Neuronal stem cell (in vitro differentiated cells): Measurements from ENCODE around the gene VWF.

Source experiments
- DNase-seq: peaks from one replicate; pipeline ENCODE4 v3.0.0-alpha.2; 2013; ENCODE audit warnings: low spot score
- H2AFZ ChIP-seq: one replicate; pipeline ENCODE4 v1.6.1; 2013; ENCODE audit warnings: mild to moderate bottlenecking, low read length, inconsistent platforms
- H2AK5ac ChIP-seq: 2 replicates; pipeline ENCODE4 v1.6.1; 2013; ENCODE audit warnings: low read depth, mild to moderate bottlenecking, inconsistent platforms, low read length, moderate library complexity, mixed read lengths
- H2BK120ac ChIP-seq: 2 replicates; pipeline ENCODE4 v1.6.1; 2013; ENCODE audit warnings: low read depth, mild to moderate bottlenecking, inconsistent platforms, low read length, moderate library complexity, mixed read lengths
- H2BK12ac ChIP-seq: one replicate; pipeline ENCODE4 v1.6.1; 2013; ENCODE audit warnings: low read length, inconsistent platforms
- H2BK15ac ChIP-seq: 2 replicates; pipeline ENCODE4 v1.6.1; 2013; ENCODE audit warnings: mild to moderate bottlenecking, low read length, inconsistent platforms, mixed read lengths
- H2BK5ac ChIP-seq: one replicate; pipeline ENCODE4 v1.6.1; 2013; ENCODE audit warnings: inconsistent platforms, mild to moderate bottlenecking, low read length, moderate library complexity
- H3K14ac ChIP-seq: one replicate; pipeline ENCODE4 v1.6.1; 2013; ENCODE audit warnings: low read length, inconsistent platforms
- H3K18ac ChIP-seq: 2 replicates; pipeline ENCODE4 v1.6.1; 2013; ENCODE audit warnings: low read length, inconsistent platforms
- H3K23ac ChIP-seq: 2 replicates; pipeline ENCODE4 v1.6.1; 2013; ENCODE audit warnings: low read depth, mild to moderate bottlenecking, mixed read lengths, low read length, inconsistent platforms; ENCODE audit not compliant: poor library complexity
- H3K27ac ChIP-seq: replicated peaks from 3 replicates; pipeline ENCODE4 v1.5.1; 2013; ENCODE audit warnings: low read length, inconsistent platforms
- H3K27me3 ChIP-seq, 3 experiments: 2 replicates each; pipeline ENCODE4 v1.6.1; 2013; ENCODE audit warnings: low read length in 3 of 3, mild to moderate bottlenecking in 2 of 3, inconsistent platforms in 1 of 3, low read depth in 1 of 3, mixed read lengths in 1 of 3, moderate library complexity in 1 of 3; ENCODE audit not compliant: control insufficient read depth in 3 of 3, insufficient read depth in 3 of 3
- H3K36me3 ChIP-seq, 2 donors: replicated peaks in 1 of 2; 2 replicates each; pipeline ENCODE4 v1.6.1; 2013; ENCODE audit warnings: low read length in 2 of 2; ENCODE audit not compliant: control insufficient read depth in 2 of 2, insufficient read depth in 2 of 2
- H3K4ac ChIP-seq: 2 replicates; pipeline ENCODE4 v1.6.1; 2013; ENCODE audit warnings: inconsistent platforms, mild to moderate bottlenecking, low read length, moderate library complexity
- H3K4me1 ChIP-seq, 2 donors: 1 replicate in 1 of 2; 2 replicates in 1 of 2; pipeline ENCODE4 v1.6.1; 2013; ENCODE audit warnings: low read length in 2 of 2, low read depth in 1 of 2; ENCODE audit not compliant: control insufficient read depth in 2 of 2, insufficient read depth in 1 of 2
- H3K4me2 ChIP-seq: one replicate; pipeline ENCODE4 v1.6.1; 2013; ENCODE audit warnings: mild to moderate bottlenecking, low read length, inconsistent platforms; ENCODE audit not compliant: insufficient read depth, poor library complexity, severe bottlenecking
- H3K4me3 ChIP-seq, 2 donors: 2 replicates each; pipeline ENCODE4 v1.5.1; 2013; ENCODE audit warnings: low read length in 2 of 2, mild to moderate bottlenecking in 2 of 2, inconsistent platforms in 1 of 2, moderate library complexity in 1 of 2
- H3K79me1 ChIP-seq: one replicate; pipeline ENCODE4 v1.6.1; 2013; ENCODE audit warnings: low read depth, mild to moderate bottlenecking, inconsistent platforms, low read length, moderate library complexity
- H3K9ac ChIP-seq: one replicate; pipeline ENCODE4 v1.6.1; 2013; ENCODE audit warnings: mild to moderate bottlenecking, low read depth, low read length, inconsistent platforms; ENCODE audit not compliant: poor library complexity
- H3K9me3 ChIP-seq, 2 donors: replicated peaks in 1 of 2; 2 replicates each; pipeline versions ENCODE3 to v1.6.1; 2013; ENCODE audit warnings: low read length in 2 of 2, mild to moderate bottlenecking in 2 of 2, inconsistent platforms in 1 of 2, low read depth in 1 of 2, mixed read lengths in 1 of 2, moderate library complexity in 1 of 2; ENCODE audit not compliant: control insufficient read depth in 2 of 2, insufficient read depth in 1 of 2
- H4K8ac ChIP-seq: one replicate; pipeline ENCODE4 v1.6.1; 2013; ENCODE audit warnings: low read depth, mild to moderate bottlenecking, inconsistent platforms, low read length, moderate library complexity
- H4K91ac ChIP-seq: one replicate; pipeline ENCODE4 v1.6.1; 2013; ENCODE audit warnings: low read length, low read depth, mild to moderate bottlenecking, inconsistent platforms; ENCODE audit not compliant: poor library complexity
- WGBS, 2 donors: extraction: QIAGEN DNeasy Blood & Tissue Kit; methylation state at CpG; one replicate each; pipeline ENCODE4 v1.1.7; 2013; ENCODE audit warnings: missing lambda C conversion rate in 2 of 2, mixed read lengths in 1 of 2; ENCODE audit not compliant: insufficient read length in 2 of 2, insufficient replicate concordance in 1 of 2; ENCODE audit errors: extremely low coverage in 2 of 2; 5-methylcytosine and 5-hydroxymethylcytosine counted together

Gene VWF

GRCh38 chr12:6167327-6168280 lies 43.1 kb upstream of the VWF start:
- no peak for DNase-seq
- Histone ChIP-seq H3K9ac (no peak overlapping the region), H3K4me2 (no peak overlapping the region), H2BK5ac (peak overlapping the region; percentile 83), H3K4me3 (no peak overlapping the region), H3K36me3 (no peaks in the 10 kb centered on the region), H3K4me1 (no peaks in the 10 kb centered on the region), H2BK15ac (no peak overlapping the region), H3K27ac (no peak overlapping the region), H3K79me1 (no peaks in the 10 kb centered on the region), H3K27me3 (peaks cover 0 to 7% (median 0%) of the 10 kb centered on the region in 3 experiments), H2BK120ac (no peak overlapping the region), H3K18ac (no peak overlapping the region), H3K14ac (no peak overlapping the region), H2AK5ac (no peak overlapping the region), H3K4ac (no peak overlapping the region), H3K9me3 (peaks cover 0 to 2% of the 10 kb centered on the region in 2 donors), H3K23ac (no peak overlapping the region), H2BK12ac (no peak overlapping the region), H4K91ac (no peak overlapping the region), H2AFZ (no peak overlapping the region), H4K8ac (no peak overlapping the region)
- WGBS, 2 donors, result no CpG with 5 or more reads among the region's 17 CpGs

GRCh38 chr12:6166808-6167207 lies 42.3 kb upstream of the VWF start:
- no peak overlapping the region for H3K27ac ChIP-seq
- H2BK5ac ChIP-seq, result peak overlapping the region; percentile 83
- H3K14ac ChIP-seq, result no peak overlapping the region
- peak overlapping the region; percentile 19 for H2AK5ac ChIP-seq
- H2BK120ac ChIP-seq, result no peak overlapping the region
- no peak overlapping the region for H3K9ac ChIP-seq
- H3K36me3 ChIP-seq, result no peaks in the 10 kb centered on the region
- no peak overlapping the region for H2BK15ac ChIP-seq
- H3K79me1 ChIP-seq, result no peaks in the 10 kb centered on the region
- H3K4me3 ChIP-seq, result no peak overlapping the region
- H3K4me1 ChIP-seq, result no peaks in the 10 kb centered on the region
- H4K8ac ChIP-seq, result no peak overlapping the region
- no peak for DNase-seq
- no peak overlapping the region for H2AFZ ChIP-seq
- no peak overlapping the region for H3K4me2 ChIP-seq
- H3K23ac ChIP-seq, result no peak overlapping the region
- H3K9me3 ChIP-seq, result peaks cover 0 to 2% of the 10 kb centered on the region in 2 donors
- H3K27me3 ChIP-seq, result peaks cover 0 to 3% (median 0%) of the 10 kb centered on the region in 3 experiments
- peak overlapping the region; percentile 65 for H3K18ac ChIP-seq
- no peak overlapping the region for H4K91ac ChIP-seq
- WGBS, 2 donors, result no CpG with 5 or more reads among the region's 6 CpGs
- H3K4ac ChIP-seq, result peak overlapping the region; percentile 46
- H2BK12ac ChIP-seq, result no peak overlapping the region

DNA sequence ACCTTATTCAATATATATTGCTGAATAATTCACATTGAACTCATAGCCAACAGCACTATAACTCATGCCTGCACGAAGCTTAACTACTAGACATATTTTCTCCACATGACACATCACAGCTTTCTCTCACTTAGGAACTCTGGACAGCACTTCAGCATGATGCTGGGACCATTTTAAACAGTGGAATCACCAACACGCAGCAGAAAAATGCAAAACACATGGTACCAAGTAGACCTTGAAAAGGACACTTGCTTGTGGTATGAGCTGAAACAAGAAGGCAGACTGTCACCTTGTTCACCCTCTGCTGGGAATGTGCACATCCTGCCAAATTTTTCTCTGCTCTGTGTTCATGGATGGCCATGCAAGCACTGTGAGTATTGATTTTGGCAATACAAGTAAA lies 40.9 kb upstream of the VWF start:
- no peaks in the 10 kb centered on the region for H3K36me3 ChIP-seq
- no peak overlapping the region for H2AK5ac ChIP-seq
- H3K4me2 ChIP-seq, result no peak overlapping the region
- no CpG with 5 or more reads among the region's 2 CpGs for WGBS, 2 donors
- H2BK5ac ChIP-seq, result no peak overlapping the region
- H3K23ac ChIP-seq, result no peak overlapping the region
- no peak overlapping the region for H4K91ac ChIP-seq
- H3K4ac ChIP-seq, result no peak overlapping the region
- H3K9me3 ChIP-seq, result peaks cover 0 to 2% of the 10 kb centered on the region in 2 donors
- H3K14ac ChIP-seq, result no peak overlapping the region
- H3K4me3 ChIP-seq, result no peak overlapping the region
- no peaks in the 10 kb centered on the region for H3K79me1 ChIP-seq
- peaks cover 0 to 2% of the 10 kb centered on the region in 2 donors for H3K4me1 ChIP-seq
- H4K8ac ChIP-seq, result no peak overlapping the region
- DNase-seq, result no peak
- no peak overlapping the region for H3K9ac ChIP-seq
- no peak overlapping the region for H2BK12ac ChIP-seq
- H2AFZ ChIP-seq, result no peak overlapping the region
- no peak overlapping the region for H3K27ac ChIP-seq
- peaks cover 0 to 2% (median 0%) of the 10 kb centered on the region in 3 experiments for H3K27me3 ChIP-seq
- H2BK15ac ChIP-seq, result no peak overlapping the region
- no peak overlapping the region for H2BK120ac ChIP-seq
- no peak overlapping the region for H3K18ac ChIP-seq

DNA sequence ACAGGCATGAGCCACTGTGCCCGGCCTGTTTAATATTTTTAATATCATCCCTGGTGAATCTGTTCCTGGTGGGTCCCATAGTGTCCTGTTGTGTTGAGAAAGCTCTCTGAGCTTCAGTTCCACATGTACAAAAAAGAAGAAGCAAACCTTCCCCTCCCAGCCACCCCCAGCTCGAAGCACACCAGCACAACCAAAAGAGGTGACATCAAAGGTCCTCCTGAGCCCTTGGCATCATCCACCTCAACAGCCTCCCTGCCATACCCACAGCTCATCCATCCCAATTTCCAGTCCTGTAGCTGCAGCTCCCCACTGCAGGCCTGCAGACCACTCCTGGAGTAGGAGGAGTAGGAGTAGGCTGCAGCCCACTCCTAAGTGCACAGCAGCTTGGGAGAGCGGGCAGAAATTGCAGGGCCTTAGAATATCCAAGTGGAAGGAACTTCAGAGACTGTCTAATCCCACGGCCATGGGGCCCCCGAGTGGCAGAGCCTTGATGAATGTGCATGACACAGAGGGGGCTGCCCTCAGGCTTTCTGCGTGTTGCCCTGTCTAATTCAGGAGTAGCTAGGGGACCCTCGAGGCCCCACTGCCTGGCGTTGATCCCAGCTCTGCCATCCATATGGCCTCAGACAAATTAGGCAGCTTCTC lies 39.1 kb upstream of the VWF start:
- Histone ChIP-seq H2BK15ac (no peak overlapping the region), H3K14ac (no peak overlapping the region), H2AK5ac (no peak overlapping the region), H3K4me2 (no peak overlapping the region), H3K18ac (peak overlapping the region; percentile 21), H2BK5ac (no peak overlapping the region), H3K79me1 (no peaks in the 10 kb centered on the region), H4K91ac (no peak overlapping the region), H3K9me3 (peaks cover 0 to 2% of the 10 kb centered on the region in 2 donors), H3K4me3 (no peak overlapping the region), H3K23ac (no peak overlapping the region), H2BK12ac (no peak overlapping the region), H3K36me3 (no peaks in the 10 kb centered on the region), H3K27me3 (no peaks in the 10 kb centered on the region), H2AFZ (no peak overlapping the region), H3K27ac (no peak overlapping the region), H3K4me1 (peaks cover 0 to 2% of the 10 kb centered on the region in 2 donors), H2BK120ac (no peak overlapping the region), H3K9ac (no peak overlapping the region), H3K4ac (no peak overlapping the region), H4K8ac (no peak overlapping the region)
- WGBS, 2 donors, result no CpG with 5 or more reads among the region's 8 CpGs
- DNase-seq, result no peak
